HG03439 (cell line): ENCODE data around the gene CAMSAP1.

Experiments used
- ATAC-seq: cut with Tn5 transposase; IDR thresholded peaks from one replicate; pipeline ENCODE4 v1.9.1; 2021; ENCODE audit warnings: mild to moderate bottlenecking, moderate library complexity; ENCODE audit not compliant: unreplicated experiment

Gene CAMSAP1

DNA sequence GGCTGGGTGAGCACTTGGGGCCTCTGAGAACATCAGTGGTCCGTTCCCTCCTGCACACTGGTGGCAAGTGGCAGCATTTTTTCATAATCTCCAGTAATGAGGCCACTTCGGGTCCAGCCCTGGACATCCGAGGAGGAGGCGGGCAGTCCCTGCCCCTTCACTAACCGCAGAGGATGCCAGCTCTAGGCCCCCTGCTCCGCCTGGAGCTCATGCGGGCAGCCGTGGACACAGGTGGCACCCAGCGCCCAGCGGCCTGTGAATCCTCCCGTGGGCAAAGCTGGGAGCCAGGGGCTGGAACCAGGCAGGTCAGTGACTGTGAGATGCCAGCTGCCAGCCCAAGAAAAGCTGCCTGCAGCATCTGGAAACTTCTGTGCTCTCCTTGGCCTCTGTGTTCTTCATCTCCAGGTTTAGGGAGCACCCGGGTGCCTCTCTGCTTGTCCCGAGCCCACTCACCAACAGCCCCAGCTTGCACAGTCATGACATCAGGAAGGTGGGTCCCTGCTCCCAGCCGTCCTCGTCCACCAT, 112.9 kb downstream of the CAMSAP1 start:
- no peak for ATAC-seq

DNA sequence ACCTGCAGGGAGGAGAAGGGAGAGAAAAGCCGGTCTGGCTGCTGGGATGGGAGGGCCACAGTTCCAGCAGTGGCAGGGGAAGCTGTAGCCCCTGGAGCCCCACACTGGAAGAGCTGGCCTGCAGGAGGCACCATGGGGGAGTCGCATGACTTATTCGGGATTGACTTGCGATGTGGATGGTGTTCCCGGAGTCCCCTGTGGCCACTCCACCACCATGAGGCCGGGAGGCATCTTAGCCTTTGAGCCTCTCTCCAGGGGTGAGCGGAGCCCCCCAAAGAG, 113.3 kb downstream of the CAMSAP1 start:
- no peak for ATAC-seq

DNA sequence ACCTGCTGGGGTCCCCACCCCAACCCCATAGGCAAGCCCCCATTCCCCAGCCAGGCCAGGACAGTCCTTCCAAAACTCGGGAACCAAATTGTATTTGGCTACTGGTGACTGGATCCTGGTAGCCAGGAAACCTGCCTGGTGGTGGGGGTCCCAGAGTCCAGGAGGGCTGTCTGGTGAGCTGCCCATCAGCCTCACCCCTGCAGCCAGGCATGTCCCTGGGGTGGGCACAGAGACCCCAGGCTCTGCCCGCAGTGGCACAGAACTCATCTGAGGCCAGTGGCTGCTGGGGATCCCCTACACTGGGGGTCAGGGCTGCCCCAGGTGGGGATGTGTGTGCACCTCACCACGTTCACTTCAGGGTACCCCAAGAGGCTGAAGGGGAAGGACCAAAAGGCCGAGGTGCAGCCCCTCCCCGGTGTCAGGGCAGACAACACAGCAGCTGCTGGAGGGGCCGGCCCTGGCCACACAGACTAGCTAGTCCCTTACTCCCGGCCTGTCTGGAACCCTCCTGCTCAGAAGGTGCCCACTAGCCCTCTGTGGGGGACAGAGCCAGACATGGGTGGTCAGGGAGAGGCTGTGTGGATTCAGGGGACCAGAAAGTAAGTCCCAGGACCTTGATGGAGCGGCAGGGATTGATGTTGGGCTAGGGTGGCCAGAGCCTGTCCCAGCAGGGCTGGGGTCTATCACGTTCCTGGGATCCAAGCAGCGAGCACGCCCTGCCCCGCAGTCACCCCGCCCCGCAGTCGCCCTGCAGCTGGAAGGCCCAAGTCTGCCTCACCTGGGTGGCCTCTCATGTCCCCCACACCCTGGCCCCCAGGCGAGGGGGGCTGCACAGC, 113.9 kb downstream of the CAMSAP1 start:
- ATAC-seq = no peak

DNA sequence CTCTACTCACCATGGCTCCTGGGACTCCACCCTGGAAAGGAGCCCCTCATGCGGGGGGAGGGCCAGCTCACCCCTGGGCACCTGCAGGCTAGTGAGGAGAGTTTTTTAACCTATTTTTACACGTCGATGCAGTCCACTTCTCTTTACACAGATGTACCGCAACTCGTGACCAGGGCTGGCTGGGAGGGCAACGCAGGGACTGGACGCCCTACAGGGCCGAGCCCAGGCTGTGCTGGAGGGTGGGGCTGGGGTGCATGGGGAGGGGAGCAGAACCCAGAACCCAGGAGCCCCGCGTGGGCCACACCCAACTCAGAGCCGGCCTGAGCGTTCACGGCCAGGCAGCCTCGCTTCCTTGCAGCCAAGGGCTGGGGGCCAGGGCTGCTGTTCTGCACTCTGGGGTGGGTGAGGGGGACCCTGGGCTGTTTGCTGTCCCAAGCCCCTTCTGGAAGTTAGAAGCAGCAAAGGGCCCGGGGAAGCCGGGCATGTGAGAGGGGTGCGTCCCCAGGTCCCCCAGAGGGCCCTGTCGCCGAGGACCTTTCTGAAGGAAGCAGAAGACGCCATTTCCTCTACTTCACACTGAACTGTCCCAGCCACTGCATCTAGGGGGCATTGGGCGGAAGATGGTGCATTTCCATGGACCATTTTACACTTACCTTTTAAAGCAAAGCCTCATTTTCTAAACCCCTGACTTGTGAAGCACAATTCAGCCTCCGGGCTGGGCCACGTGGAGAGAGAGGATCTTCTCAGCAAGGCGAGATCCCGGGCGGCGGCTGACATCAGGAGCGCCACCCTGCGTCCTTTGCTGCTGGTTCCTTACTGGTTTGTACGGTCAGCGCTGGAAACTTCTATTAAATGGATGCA, 114.8 kb downstream of the CAMSAP1 start:
- no peak for ATAC-seq

DNA sequence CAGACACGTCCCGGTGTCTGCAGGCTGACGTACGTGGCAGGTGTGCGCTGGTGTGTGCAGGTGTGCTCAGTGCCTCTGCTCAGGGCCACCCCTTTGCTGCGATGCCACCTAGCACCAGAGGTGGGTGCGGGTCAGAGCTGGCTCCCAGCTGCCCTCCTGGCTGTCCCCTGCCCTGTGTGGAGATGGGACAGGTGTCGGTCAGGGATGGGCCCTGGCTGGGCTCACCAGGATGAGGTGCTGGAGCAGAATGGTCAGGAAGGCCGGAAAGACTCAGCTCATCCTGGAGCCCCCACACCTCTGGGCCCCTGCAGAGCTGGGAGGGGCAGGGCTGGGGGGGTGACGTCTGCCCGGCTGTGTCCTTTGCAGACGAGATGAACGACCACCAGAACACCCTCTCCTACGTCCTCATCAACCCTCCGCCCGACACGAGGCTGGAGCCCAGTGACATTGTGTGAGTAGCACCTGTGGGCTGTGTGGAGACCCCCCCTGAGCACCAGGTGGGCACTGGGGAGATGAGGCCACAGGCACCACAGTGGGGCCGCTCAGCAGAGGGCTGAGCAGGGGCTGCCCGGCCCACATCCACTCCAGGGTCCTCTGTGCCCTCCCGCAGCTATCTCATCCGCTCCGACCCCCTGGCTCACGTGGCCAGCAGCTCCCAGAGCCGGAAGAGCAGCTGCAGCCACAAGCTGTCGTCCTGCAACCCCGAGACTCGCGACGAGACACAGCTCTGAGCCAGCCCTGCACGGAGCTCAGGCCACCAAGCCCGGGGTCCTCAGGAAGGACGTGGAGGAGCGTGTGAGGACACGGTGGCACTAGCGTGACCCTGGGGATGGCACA, 115.7 kb downstream of the CAMSAP1 start:
- ATAC-seq = no peak

DNA sequence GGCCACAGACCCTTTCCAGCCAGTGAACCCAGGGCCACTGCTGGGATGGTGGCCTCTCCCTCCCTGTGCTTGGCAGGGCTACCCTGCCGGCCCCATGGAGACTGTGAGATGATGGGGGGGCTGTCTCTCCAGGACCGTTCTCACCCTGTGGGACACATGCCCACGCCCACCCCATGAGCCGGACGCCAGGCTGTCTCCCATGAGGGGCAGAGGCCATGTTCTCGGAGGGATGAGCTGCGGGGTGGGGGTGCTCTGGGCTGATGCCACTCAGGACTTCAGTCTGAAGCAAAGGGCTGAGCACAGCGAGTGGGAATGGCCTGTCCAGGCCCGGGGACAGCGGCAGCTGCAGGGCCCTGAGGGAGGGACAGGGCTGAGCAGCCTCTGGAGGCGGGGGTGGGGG, 116.5 kb downstream of the CAMSAP1 start:
- no peak for ATAC-seq

DNA sequence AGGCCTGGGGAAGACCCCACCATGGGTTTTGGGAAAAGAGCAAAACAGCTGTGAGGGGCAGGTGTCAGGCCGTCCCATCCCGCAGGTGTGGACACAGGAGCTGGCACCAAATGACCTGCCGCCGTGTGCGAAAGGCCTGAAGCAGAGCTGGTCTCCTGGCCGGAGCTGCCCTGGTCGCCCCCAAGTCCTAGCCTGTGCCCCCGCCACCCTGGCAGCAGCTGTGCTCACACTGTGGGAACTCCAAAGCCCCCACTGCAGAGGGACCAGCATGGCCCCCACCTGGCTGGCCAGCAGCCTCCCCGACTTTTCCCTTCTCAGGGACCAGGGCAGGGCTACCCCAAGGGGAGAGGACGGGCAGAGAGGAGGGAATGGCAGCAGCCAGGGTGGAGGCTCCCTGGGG, 117.0 kb downstream of the CAMSAP1 start:
- ATAC-seq = no peak

DNA sequence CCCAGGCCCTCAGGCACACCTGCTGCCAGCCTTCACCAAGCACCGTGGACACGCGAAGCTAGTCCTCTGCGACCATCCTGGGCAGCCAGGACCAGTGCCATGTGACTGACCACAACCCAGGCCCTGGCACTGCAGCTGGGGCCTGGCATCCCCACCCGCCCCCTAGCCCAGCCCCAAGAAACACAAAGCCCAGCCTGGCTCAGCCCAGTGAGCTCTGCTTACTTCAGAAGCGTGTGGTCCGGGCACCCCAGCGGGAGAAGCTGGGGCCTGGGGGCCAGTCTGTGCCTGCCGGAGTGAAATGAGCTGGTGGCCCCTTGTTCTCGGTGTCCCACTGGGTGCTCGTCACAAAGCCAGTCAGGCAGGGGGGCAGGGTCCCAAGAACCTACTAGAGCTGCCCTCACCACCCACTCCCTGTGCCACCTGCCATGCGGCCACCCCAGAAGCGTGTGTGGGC, 117.5 kb downstream of the CAMSAP1 start:
- ATAC-seq = no peak

DNA sequence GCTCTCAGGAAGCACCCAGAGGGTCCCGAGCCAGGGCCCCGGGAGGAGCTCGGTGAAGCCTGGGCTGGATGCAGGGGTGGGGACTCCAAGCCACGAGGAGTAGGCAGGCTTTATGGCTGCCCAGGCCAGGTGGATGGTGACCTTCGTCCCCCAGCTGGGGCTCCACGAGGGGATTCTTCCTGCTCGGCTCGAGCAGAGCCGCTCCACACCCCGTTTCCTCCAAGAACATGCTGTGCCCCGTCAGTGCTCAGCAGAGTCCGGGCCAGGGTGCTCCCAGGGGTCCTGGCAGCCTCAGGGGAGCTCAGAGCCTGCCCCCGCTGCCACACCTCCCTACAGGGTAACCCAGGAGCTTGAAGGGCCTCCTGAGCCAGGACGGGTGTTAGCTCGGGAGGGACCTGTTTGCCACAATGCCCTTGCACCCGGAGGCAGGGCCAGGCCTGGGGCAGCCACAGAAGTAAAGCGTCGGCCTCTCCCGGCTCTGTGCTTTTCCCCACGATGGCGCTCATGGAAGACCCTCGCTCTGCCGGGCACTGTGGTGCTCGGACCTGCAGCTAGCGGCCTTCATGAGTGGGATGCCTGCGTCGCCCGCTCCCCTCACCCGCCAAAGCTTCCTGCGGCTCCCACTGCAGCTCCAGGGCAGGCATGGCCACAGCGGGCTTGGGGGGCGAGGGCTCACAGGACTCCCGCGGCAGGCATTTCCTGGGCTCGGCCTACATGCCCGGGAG, 118.6 kb downstream of the CAMSAP1 start:
- ATAC-seq = no peak

DNA sequence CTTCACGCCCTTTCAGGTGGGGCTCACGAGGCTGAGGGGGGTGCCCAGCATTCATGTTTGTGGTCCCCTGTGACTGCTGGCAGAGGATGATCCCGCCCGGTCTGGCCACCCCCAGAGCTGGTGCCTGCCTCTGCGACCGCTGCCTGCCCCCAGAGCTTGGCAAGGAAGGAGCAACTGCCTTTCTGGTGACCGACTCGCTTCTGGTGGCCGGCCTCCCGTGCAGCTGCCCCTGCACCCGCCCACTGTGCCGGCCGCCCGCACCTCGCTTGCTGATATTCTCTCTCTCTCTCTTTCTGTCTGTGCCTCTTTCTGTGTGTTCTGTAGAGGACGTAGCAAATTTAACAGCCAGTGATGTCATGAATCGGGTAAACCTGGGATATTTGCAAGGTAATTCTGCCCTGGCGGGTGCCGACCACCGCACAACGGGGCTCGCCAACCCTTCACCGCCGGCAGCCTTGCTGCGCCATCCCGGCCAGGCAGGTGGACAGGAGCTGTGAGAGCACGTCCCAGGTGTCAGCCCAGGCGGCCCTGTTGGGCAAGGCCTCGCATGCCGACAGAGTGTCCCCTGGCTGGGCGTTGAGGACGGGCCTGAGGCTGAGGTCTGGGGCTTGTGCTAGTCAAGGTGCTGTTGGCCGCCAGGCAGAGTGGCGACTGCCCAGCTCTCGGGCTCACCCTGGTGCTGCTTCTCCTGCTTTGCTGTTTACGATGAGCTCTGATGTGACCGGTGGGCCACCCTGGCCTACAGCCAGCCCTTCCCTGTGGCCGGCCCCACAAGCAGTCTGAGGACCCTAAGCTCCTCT, 119.4 kb downstream of the CAMSAP1 start:
- ATAC-seq = no peak

DNA sequence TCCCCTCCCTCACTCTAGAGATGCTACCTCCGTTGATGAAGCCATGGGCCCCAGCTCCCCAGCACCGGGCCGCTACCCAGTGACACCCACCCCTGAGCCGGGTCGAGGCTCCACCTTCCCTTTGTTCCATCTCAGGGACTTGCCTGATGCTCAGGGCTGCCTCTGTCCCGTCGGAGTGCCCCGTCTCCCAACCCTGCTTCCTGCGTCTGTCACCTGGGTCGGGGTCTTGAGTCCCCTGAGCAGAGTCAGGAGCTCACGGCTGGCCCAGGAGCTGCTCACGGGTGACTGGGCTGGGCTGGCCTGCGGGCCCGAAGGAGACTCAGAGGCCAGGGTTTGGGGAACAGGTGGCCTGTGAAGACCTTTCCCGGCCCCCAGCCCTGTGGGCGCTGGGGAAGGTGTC, 120.0 kb downstream of the CAMSAP1 start:
- ATAC-seq = no peak

DNA sequence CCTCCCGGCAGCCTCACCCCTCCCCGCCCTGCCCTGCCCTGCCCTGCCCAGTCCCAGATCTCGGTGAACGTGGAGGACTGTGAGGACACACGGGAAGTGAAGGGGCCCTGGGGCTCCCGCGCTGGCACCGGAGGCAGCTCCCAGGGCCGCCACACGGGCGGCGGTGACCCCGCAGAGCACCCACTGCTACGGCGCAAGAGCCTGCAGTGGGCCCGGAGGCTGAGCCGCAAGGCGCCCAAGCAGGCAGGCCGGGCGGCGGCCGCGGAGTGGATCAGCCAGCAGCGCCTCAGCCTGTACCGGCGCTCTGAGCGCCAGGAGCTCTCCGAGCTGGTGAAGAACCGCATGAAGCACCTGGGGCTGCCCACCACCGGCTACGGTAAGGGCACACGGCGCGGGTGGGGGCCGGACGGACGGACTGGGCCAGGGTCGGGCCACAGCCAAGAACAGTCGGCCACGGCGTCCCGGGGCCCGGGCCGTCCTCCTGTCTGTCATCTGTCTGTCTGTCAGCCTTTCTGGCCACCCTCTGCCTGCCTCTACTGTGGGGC, 121.1 kb downstream of the CAMSAP1 start:
- ATAC-seq = no peak

DNA sequence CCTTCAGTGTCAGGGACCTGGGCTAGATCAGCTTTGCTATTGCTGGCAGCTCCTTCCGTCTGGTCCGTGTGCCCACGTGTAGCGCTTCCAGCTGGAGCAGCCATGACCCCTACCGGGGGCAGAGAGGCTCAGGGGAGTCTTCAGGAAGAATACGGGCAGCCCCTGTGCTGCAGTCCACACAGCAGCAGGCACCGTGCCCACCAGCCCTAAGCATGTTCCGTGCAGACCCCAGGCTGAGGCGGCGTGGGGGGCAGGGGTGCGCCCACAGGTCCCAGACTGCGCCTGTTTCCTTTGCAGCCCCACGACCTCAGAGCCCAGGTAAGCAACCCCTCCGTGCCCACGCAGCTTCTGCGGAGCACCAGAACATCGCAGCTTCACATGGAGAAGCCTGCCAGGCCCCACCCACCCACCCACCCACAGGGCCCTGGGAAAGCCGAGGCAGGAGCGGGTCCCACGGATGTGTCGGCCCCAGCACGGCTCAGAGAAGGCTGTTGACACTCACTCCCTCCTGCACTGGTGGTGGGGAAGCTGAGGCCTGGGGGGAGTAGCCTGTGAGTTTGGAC, 122.3 kb downstream of the CAMSAP1 start:
- no peak for ATAC-seq

DNA sequence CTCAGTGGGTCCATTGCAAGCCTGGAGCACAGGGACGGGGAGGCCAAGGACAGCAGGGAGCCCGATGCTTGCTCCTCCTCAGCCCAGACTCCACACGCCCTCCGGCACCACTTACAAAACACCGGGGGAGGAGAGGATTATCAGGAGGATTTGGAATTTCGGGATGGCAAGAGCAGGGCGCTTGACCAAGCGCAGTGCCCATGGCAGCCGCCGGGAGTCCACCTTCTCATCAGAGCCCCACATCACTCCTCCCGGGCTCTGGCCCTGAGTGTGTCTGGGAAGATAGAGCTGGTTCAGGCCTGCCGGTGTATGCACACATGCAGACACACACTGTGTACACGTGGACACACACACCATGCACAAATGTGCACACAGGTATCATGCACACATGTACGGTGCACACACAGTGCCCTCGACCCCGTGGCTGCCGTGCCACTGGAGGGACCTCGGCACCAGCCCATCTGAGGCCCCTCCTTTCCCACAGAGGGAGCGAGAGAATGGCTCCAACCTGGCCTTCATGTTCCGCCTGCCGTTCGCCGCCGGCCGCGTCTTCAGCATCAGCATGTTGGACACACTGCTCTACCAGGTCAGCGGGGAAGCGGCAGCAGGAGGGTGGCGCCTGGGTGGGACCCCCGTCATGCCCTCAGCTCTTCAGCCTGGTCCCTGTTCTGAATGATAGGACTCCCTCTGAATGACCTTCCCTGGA, 123.7 kb downstream of the CAMSAP1 start:
- no peak for ATAC-seq

DNA sequence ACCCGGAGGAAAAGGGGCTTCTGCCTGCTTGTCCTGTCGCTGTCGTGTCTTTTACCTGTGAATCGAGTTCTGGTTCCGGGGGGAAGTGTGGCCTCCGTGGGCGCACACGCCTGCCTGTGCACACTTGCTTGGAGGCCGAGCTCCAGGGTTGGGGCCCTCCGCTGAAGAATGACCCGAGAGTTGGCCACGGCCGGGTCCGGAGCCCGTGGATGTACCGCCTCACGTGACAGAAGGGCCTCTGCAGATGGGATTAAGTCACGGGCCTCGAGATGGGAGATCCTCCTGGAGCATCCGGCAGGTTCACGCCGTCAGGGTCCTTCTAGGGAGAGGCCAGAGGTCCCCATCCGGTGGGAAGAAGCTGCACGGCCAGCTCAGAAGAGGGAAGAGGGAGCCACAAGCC, 124.4 kb downstream of the CAMSAP1 start:
- no peak for ATAC-seq

DNA sequence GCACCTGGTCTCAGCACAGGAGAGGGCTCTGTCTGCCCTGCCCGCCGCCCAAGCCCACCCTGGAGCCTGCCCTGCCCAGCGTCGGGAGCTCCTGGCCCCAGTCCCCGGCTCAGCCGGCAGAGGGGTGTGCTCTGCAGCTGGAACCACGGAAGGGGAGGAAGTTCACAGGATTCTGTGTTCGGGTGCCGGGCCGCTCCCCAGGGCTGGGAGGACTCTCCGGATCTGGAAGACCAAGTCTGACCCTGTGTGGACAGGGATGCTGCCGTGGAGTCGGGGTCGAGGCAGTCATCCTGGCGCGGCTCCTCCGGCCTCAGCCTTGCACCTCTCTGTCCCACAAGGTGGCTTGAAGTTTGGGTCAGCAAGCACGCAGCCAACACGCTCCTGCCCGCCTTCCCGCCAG, 126.7 kb downstream of the CAMSAP1 start:
- ATAC-seq = no peak

DNA sequence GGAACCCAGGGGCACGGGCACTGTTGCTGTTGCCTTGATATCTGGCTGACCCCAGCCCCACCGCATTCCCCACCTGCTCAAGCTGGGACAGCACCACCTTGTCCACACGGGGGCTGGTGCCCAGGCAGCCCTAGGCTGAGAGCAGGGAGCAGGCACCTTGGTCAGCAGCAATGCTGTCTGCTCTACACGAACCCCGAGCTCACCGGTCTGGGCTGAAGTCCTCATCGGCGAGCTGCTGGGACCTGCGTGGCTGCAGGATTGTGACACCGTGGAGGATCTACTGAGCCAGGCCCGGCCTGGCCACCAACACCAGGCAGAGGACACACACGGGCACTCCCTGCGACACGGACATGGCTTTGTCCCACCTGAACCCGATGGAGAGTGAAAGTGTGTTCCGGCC, 127.3 kb downstream of the CAMSAP1 start:
- ATAC-seq = no peak

DNA sequence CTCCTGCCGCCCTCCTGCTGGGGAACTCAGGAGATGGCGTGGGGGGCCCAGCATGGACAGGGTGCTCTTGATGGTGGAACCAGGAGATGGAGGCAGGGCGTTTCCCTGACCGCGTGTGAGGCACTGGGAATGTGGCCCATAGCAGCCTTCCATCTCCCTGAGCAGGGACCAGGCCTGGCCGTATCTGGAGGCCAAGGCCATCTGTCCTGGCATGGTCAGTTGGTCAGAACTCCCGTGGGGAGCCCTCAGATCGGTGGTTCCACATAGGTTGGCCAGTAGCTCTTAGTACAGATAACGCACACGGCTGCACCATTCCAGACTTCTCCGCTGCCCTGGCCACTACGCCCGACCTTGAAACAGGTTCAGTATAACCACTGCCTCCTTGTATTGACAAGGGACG, 127.8 kb downstream of the CAMSAP1 start:
- no peak for ATAC-seq
